Measurements from ENCODE around the gene CRABP1.

Gene CRABP1

DNA sequence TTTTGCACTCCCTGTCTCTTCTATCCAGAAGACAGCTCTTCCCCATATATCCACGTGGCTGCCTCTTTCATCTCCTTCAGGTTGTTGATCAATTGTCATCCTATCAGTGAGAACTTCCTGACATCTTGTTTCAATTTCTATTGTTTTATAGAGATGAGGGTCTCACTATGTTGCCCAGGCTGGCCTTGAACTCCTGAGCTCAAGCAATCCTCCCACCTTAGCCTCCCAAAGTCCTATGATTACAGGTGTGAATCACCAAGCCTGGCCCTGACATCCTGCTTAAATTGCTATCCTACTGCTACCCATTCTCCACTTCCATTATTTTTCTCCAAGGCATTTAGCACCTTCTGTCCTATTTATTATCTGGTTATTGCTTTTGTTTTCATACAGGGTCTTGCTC, 53.0 kb downstream of the CRABP1 start:
- no peak for DNase-seq (ENCODE audit: low read depth, low spot score)
- H3K9me3 ChIP-seq (ENCODE audit: low read depth, low read length), result no peaks in the 10 kb centered on the region
- H3K36me3 ChIP-seq (ENCODE audit: insufficient read depth, low read length), result no peaks in the 10 kb centered on the region
- no peak for TF ChIP-seq EZH2 (IDR thresholded peaks at IDR 0.05)
- TF ChIP-seq POLR2AphosphoS5 (IDR thresholded peaks at IDR 0.05; ENCODE audit: borderline replicate concordance, low read depth, low read length), result no peak
- TF ChIP-seq FOXP2 (optimal IDR thresholded peaks at IDR 0.05; ENCODE audit: control extremely low read depth, extremely low read length, insufficient read depth), result no peak
- no peak overlapping the region for H3K27ac ChIP-seq
- no peak overlapping the region for H3K4me3 ChIP-seq
- H3K9ac ChIP-seq (ENCODE audit: insufficient read length), result no peak overlapping the region

DNA sequence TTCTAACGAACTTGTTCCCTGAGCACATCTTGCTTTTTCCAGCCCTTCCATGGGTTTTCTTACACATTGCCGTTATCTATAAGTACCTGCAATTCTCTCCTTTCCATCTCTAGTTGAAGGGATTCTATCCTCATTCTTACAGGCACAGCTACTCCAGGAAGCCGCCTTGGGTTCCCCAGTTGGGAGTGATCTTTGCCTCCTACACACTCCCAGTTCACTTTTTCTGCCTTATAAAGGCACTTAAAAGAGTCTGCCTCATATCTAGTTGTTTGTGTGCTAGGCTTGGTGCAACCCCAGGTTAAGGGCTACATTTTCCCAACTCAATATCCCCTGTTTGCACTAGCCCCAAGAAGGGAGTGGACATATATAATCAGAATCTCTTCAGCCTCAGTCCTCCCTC, 53.9 kb downstream of the CRABP1 start:
- Histone ChIP-seq H3K36me3 (ENCODE audit: insufficient read depth, low read length) (no peaks in the 10 kb centered on the region), H3K9ac (ENCODE audit: insufficient read length) (no peak overlapping the region), H3K9me3 (ENCODE audit: low read depth, low read length) (no peaks in the 10 kb centered on the region), H3K27ac (no peak overlapping the region), H3K4me3 (no peak overlapping the region)
- TF ChIP-seq POLR2AphosphoS5 (IDR thresholded peaks at IDR 0.05; ENCODE audit: borderline replicate concordance, low read depth, low read length) (no peak), FOXP2 (optimal IDR thresholded peaks at IDR 0.05; ENCODE audit: control extremely low read depth, extremely low read length, insufficient read depth) (no peak), EZH2 (IDR thresholded peaks at IDR 0.05) (no peak)
- DNase-seq (ENCODE audit: low read depth, low spot score), result no peak

DNA sequence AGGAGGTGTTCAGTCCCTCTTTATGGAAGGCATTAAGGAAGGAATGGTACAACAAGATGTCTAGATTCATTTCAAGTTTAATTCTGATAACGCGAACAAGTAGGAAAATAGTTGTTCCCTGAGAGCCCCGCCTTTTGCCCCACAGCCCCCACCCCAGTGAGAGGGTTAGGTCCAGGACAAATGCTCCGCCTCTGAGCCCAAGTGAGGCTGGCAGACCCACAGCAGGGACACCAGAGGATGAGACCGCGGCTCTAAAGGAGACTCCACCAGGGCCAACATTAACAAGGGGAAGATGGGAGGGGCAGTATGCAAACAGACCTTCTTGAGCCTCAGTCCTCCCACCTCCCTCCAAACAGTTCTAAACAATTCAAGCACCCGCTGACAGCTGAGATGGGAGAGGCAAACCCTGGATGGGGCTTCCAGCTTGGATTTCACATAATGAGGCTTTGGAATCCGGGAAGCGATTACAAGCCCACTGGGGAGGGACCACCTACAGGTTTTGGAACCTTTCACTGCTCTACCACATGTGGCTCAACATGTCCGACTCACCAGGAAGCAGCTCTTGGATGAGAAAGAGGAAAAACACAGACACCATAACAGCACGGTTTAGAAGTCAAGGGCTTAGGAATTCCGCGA, 54.9 kb downstream of the CRABP1 start:
- Histone ChIP-seq H3K36me3 (ENCODE audit: insufficient read depth, low read length) (no peaks in the 10 kb centered on the region), H3K9me3 (ENCODE audit: low read depth, low read length) (no peaks in the 10 kb centered on the region), H3K27ac (no peak overlapping the region), H3K4me3 (no peak overlapping the region), H3K9ac (ENCODE audit: insufficient read length) (no peak overlapping the region)
- TF ChIP-seq POLR2AphosphoS5 (IDR thresholded peaks at IDR 0.05; ENCODE audit: borderline replicate concordance, low read depth, low read length) (no peak), FOXP2 (optimal IDR thresholded peaks at IDR 0.05; ENCODE audit: control extremely low read depth, extremely low read length, insufficient read depth) (no peak), EZH2 (IDR thresholded peaks at IDR 0.05) (no peak)
- no peak for DNase-seq (ENCODE audit: low read depth, low spot score)

DNA sequence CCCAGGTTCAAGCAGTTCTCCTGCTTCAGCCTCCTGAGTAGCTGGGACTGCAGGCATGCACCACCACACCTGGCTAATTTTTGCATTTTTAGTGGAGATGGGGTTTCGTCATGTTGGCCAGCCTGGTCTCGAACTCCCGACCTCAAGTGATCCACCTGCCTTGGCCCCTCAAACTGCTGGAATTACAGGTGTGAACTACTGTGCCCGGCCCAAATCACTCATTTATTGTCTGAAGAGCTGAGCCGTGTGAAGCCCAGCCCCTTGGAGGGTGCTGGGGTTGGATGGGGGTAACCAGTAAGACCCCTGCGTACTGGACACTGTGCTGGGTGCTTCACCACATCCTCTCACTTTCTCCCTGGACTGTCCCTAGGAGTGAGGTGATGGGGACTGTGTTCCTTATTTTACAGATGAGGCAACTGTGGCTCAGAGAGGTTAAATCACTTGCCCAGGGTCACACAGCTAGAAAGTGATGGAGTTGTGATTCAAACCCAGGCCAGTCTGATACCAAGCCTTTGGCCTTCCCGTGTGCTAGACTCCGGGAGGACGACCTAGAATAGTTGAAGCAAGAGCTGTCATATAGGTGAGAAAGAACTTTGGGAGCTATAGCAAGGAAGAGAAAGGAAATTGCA, 56.1 kb downstream of the CRABP1 start:
- H3K36me3 ChIP-seq (ENCODE audit: insufficient read depth, low read length), result no peaks in the 10 kb centered on the region
- H3K9ac ChIP-seq (ENCODE audit: insufficient read length), result no peak overlapping the region
- no peak for DNase-seq (ENCODE audit: low read depth, low spot score)
- TF ChIP-seq FOXP2 (optimal IDR thresholded peaks at IDR 0.05; ENCODE audit: control extremely low read depth, extremely low read length, insufficient read depth), result no peak
- TF ChIP-seq EZH2 (IDR thresholded peaks at IDR 0.05), result no peak
- TF ChIP-seq POLR2AphosphoS5 (IDR thresholded peaks at IDR 0.05; ENCODE audit: borderline replicate concordance, low read depth, low read length), result no peak
- no peak overlapping the region for H3K27ac ChIP-seq
- no peak overlapping the region for H3K4me3 ChIP-seq
- no peaks in the 10 kb centered on the region for H3K9me3 ChIP-seq (ENCODE audit: low read depth, low read length)

DNA sequence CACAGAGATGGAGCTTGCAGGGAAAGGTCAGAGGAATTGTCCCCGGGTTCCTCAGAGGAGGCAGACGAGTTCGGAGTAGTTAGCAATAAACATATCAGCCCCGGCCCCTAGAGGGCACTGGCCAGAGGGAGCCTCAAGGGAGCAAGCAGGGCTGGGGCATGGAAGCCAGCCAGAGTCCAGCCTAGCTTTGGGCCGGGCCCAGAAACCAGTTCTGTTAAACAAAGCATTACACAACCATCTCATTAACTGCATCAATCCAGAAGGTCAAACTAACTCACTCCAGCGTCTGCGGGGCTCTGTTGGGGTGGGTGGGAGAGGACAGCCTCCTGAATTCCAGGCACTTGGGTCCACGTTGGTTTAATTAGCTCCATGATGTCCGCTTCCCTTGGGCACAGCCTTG, 56.8 kb downstream of the CRABP1 start:
- H3K9me3 ChIP-seq (ENCODE audit: low read depth, low read length), result no peaks in the 10 kb centered on the region
- TF ChIP-seq FOXP2 (optimal IDR thresholded peaks at IDR 0.05; ENCODE audit: control extremely low read depth, extremely low read length, insufficient read depth) (no peak), POLR2AphosphoS5 (IDR thresholded peaks at IDR 0.05; ENCODE audit: borderline replicate concordance, low read depth, low read length) (no peak), EZH2 (IDR thresholded peaks at IDR 0.05) (no peak)
- H3K36me3 ChIP-seq (ENCODE audit: insufficient read depth, low read length), result no peaks in the 10 kb centered on the region
- H3K27ac ChIP-seq, result no peak overlapping the region
- no peak for DNase-seq (ENCODE audit: low read depth, low spot score)
- no peak overlapping the region for H3K4me3 ChIP-seq
- no peak overlapping the region for H3K9ac ChIP-seq (ENCODE audit: insufficient read length)

DNA sequence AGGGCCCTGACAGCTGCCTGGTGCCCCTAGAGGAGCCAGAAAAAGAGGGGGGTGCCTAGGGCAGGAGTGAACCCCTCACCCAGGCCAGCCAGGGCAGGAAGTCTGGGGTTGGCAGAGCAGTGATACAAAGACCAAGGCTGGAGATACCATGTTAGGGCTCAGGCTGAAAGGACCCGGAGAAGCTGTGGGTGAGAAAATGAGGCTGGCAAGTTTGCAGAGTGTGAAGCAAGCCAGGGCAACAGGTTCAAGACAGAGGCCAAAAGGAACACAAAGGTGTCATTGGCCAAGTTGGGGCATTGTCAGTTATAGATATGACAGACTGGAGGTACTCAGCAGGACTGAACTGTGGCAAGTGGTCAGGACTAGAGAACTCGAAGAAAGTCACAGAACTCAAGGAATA, 57.2 kb downstream of the CRABP1 start:
- Histone ChIP-seq H3K36me3 (ENCODE audit: insufficient read depth, low read length) (no peaks in the 10 kb centered on the region), H3K4me3 (no peak overlapping the region), H3K27ac (no peak overlapping the region), H3K9ac (ENCODE audit: insufficient read length) (no peak overlapping the region), H3K9me3 (ENCODE audit: low read depth, low read length) (no peaks in the 10 kb centered on the region)
- TF ChIP-seq EZH2 (IDR thresholded peaks at IDR 0.05) (no peak), POLR2AphosphoS5 (IDR thresholded peaks at IDR 0.05; ENCODE audit: borderline replicate concordance, low read depth, low read length) (no peak), FOXP2 (optimal IDR thresholded peaks at IDR 0.05; ENCODE audit: control extremely low read depth, extremely low read length, insufficient read depth) (no peak)
- DNase-seq (ENCODE audit: low read depth, low spot score), result no peak
